Measurements from ENCODE around the gene TMPRSS2. TPM values are rescaled to one million over a fixed set of nuclear protein-coding genes. Genes with fewer than 3 reads are reported as not detected.

The TMPRSS2 gene
- total and polyA plus RNA-seq, 2 donors from 2014 or later = 32.8 to 55.0 TPM

GRCh38 chr21:41435706-41436105, 72.3 kb downstream of the TMPRSS2 start:
- Histone ChIP-seq H3K36me3 (ENCODE audit: control insufficient read depth in 2 of 3, insufficient read depth in 3 of 3, low read length in 3 of 3) (peaks cover 0 to 27% (median 14%) of the 10 kb centered on the region in 3 donors), H3K9me3 (ENCODE audit: control insufficient read depth in 2 of 3, insufficient read depth in 1 of 3, low read length in 3 of 3) (no peaks in the 10 kb centered on the region)

GRCh38 chr21:41433566-41433965, 74.4 kb downstream of the TMPRSS2 start:
- Histone ChIP-seq H3K9ac (ENCODE audit: low read length in 3 of 3) (no peak overlapping the region), H3K36me3 (ENCODE audit: control insufficient read depth in 2 of 3, insufficient read depth in 3 of 3, low read length in 3 of 3) (peaks cover 0 to 26% (median 14%) of the 10 kb centered on the region in 3 donors), H3K27me3 (ENCODE audit: control insufficient read depth, insufficient read depth, low read length) (no peaks in the 10 kb centered on the region), H3K4me1 (ENCODE audit: control insufficient read depth in 2 of 3, insufficient read depth in 2 of 3, low read depth in 1 of 3, low read length in 3 of 3) (no peaks in the 10 kb centered on the region), H3K9me3 (ENCODE audit: control insufficient read depth in 2 of 3, insufficient read depth in 1 of 3, low read length in 3 of 3) (no peaks in the 10 kb centered on the region), H3K27ac (ENCODE audit: low read depth in 2 of 2, low read length in 2 of 2) (no peak overlapping the region), H3K4me3 (ENCODE audit: low read length in 3 of 3) (no peak overlapping the region)
- TF ChIP-seq CTCF (IDR thresholded peaks at IDR 0.05; ENCODE audit: borderline replicate concordance, extremely low read depth, insufficient read depth) = no peak
- DNase-seq (no peak), FAIRE-seq (no peak)
- intact Hi-C loops (cut with DNase I) = no loop called here

More at GRCh38 chr21:41435706-41436105, 72.3 kb downstream of the TMPRSS2 start:
- FAIRE-seq (no peak), DNase-seq (no peak)
- Histone ChIP-seq H3K4me1 (ENCODE audit: control insufficient read depth in 2 of 3, insufficient read depth in 2 of 3, low read depth in 1 of 3, low read length in 3 of 3) (no peaks in the 10 kb centered on the region), H3K4me3 (ENCODE audit: low read length in 3 of 3) (no peak overlapping the region), H3K27me3 (ENCODE audit: control insufficient read depth, insufficient read depth, low read length) (no peaks in the 10 kb centered on the region), H3K9ac (ENCODE audit: low read length in 3 of 3) (no peak overlapping the region), H3K27ac (ENCODE audit: low read depth in 2 of 2, low read length in 2 of 2) (no peak overlapping the region)
- intact Hi-C loops (cut with DNase I) = no loop called here
- no peak for TF ChIP-seq CTCF (IDR thresholded peaks at IDR 0.05; ENCODE audit: borderline replicate concordance, extremely low read depth, insufficient read depth)

- DNase-seq = no peak
- no peaks in the 10 kb centered on the region for H3K4me1 ChIP-seq (ENCODE audit: control insufficient read depth in 2 of 3, insufficient read depth in 2 of 3, low read depth in 1 of 3, low read length in 3 of 3)
- no peak for FAIRE-seq
- H3K9me3 ChIP-seq (ENCODE audit: control insufficient read depth in 2 of 3, insufficient read depth in 1 of 3, low read length in 3 of 3) = no peaks in the 10 kb centered on the region
- H3K36me3 ChIP-seq (ENCODE audit: control insufficient read depth in 2 of 3, insufficient read depth in 3 of 3, low read length in 3 of 3) = peaks cover 0 to 25% (median 13%) of the 10 kb centered on the region in 3 donors
- H3K4me3 ChIP-seq (ENCODE audit: low read length in 3 of 3) = no peak overlapping the region
- intact Hi-C loops (cut with DNase I) = no loop called here
- TF ChIP-seq CTCF (IDR thresholded peaks at IDR 0.05; ENCODE audit: borderline replicate concordance, extremely low read depth, insufficient read depth) = no peak
- no peaks in the 10 kb centered on the region for H3K27me3 ChIP-seq (ENCODE audit: control insufficient read depth, insufficient read depth, low read length)
- no peak overlapping the region for H3K27ac ChIP-seq (ENCODE audit: low read depth in 2 of 2, low read length in 2 of 2)
- no peak overlapping the region for H3K9ac ChIP-seq (ENCODE audit: low read length in 3 of 3)
Measured at GRCh38 chr21:41432562-41433460, 75.1 kb downstream of the TMPRSS2 start.

Measured in kidney (tissue), 14 donors.